K562 (cell line): ENCODE measurements around the gene LACTB. TPM values are rescaled to one million over a fixed set of nuclear protein-coding genes. Genes with fewer than 3 reads are reported as not detected.

ENCODE experiments used
- ARID1B ChIP-seq: fragments of 450-650 bp; IDR thresholded peaks from 2 replicates; pipeline ENCODE4 v1.6.1; 2016; ENCODE audit warnings: antibody characterized with exemption, mild to moderate bottlenecking, inconsistent platforms
- CBX2 ChIP-seq: fragments of 200-600 bp; sonication (generic); IDR thresholded peaks from one replicate; pipeline ENCODE4 v1.6.1; 2012; ENCODE audit warnings: mild to moderate bottlenecking, low read length, inconsistent platforms; ENCODE audit not compliant: insufficient read depth, poor library complexity, severe bottlenecking
- CC2D1A ChIP-seq: fragments of 450-650 bp; IDR thresholded peaks from 2 replicates; pipeline ENCODE4 v1.6.1; 2017; ENCODE audit warnings: mild to moderate bottlenecking
- E2F6 ChIP-seq, 2 experiments: IDR thresholded peaks; 2 replicates each; pipeline ENCODE4 v1.6.1; 2011; ENCODE audit warnings: borderline replicate concordance in 1 of 2, control low read depth in 1 of 2, low read depth in 1 of 2, low read length in 1 of 2, mild to moderate bottlenecking in 1 of 2, mixed read lengths in 1 of 2, moderate library complexity in 1 of 2; ENCODE audit not compliant: insufficient read depth in 1 of 2, insufficient read length in 1 of 2, poor library complexity in 1 of 2, severe bottlenecking in 1 of 2; ENCODE audit errors: extremely low read depth in 1 of 2
- ELF1 ChIP-seq: fragments of 200-800 bp; sonication (Bioruptor generic); IDR thresholded peaks from 2 replicates; pipeline ENCODE4 v1.6.1; 2016; ENCODE audit warnings: missing genetic modification characterization, missing compliant biosample characterization
- FOXP4 ChIP-seq: sonication (generic); formaldehyde crosslinking; IDR thresholded peaks from 2 replicates; pipeline ENCODE4 v1.8.0; 2022; ENCODE audit warnings: mild to moderate bottlenecking, missing genetic modification reagents, borderline replicate concordance
- KDM2B ChIP-seq: fragments of 250-450 bp; sonication (Bioruptor Pico); IDR thresholded peaks from 2 replicates; pipeline ENCODE4 v1.8.0; 2021; ENCODE audit warnings: mild to moderate bottlenecking, moderate library complexity
- MAFF ChIP-seq: IDR thresholded peaks from 2 replicates; pipeline ENCODE4 v1.6.1; 2012; ENCODE audit warnings: low read length, improper control_type of control experiment
- MITF ChIP-seq: IDR thresholded peaks from 2 replicates; pipeline ENCODE4 v1.6.1; 2014; ENCODE audit warnings: antibody characterized with exemption
- NR2C1 ChIP-seq, 2 experiments: fragments of 450-650 bp; IDR thresholded peaks; 2 replicates each; pipeline ENCODE4 v1.6.1; 2017; ENCODE audit warnings: mild to moderate bottlenecking in 2 of 2, antibody characterized with exemption in 1 of 2, inconsistent platforms in 1 of 2, missing compliant biosample characterization in 1 of 2, missing genetic modification characterization in 1 of 2
- PCBP2 ChIP-seq: fragments of 200-400 bp; formaldehyde crosslinking; IDR thresholded peaks from 2 replicates; pipeline ENCODE4 v1.6.1; 2018; ENCODE audit warnings: low read length, low read depth, mild to moderate bottlenecking, moderate library complexity; ENCODE audit not compliant: poor library complexity, severe bottlenecking
- SRSF7 ChIP-seq: fragments of 200-400 bp; formaldehyde crosslinking; optimal IDR thresholded peaks from 2 replicates; pipeline ENCODE3; 2017; ENCODE audit warnings: mild to moderate bottlenecking, low read depth, low read length
- ZBTB26 ChIP-seq: fragments of 450-650 bp; formaldehyde crosslinking; IDR thresholded peaks from 2 replicates; pipeline ENCODE4 v1.4.0; 2022; ENCODE audit warnings: missing genetic modification characterization
- ZNF316 ChIP-seq: fragments of 450-650 bp; IDR thresholded peaks from 2 replicates; pipeline ENCODE4 v1.6.1; 2016
- ZNF785 ChIP-seq: fragments of 250-450 bp; sonication (Bioruptor Pico); IDR thresholded peaks from 2 replicates; pipeline ENCODE4 v1.4.0; 2020; ENCODE audit warnings: mild to moderate bottlenecking
- polyA plus RNA-seq, 8 experiments: library from polyadenylated mRNA; depleted of rRNA in 4 of 8; stranded (reverse) in 5 of 8; unstranded in 3 of 8; fragments of >200 nt; fragmentation: Nextera tagmentation in 2 of 8; fragmentation: Illumina TruSeq in 1 of 8; extraction: Ambion mirVana in 2 of 8; extraction: Trizol in 1 of 8; gene quantifications; 2 replicates each; pipeline versions ENCODE4 v1.2.1 to v1.2.3, GENCODE V29; 2011 to 2014; ENCODE audit warnings: inconsistent platforms in 1 of 8, missing spikeins in 1 of 8
- total RNA-seq, 7 experiments: library from RNA; depleted of rRNA in 6 of 7; stranded (reverse); fragments of >200 nt in 6 of 7; fragmentation: Illumina TruSeq in 2 of 7; extraction: Trizol in 2 of 7; gene quantifications; 2 replicates each; pipeline versions ENCODE4 v1.2.1 to v1.2.3, GENCODE V29; 2011 to 2021; ENCODE audit warnings: low replicate concordance in 1 of 7
- TF ChIP-seq, protein P1 (sequence below): sonication (generic); formaldehyde crosslinking; IDR thresholded peaks from 2 replicates; pipeline ENCODE4 v1.8.0; 2022; ENCODE audit warnings: missing genetic modification reagents, mild to moderate bottlenecking, borderline replicate concordance
- TF ChIP-seq, protein P2 (sequence below): fragments of 250-450 bp; sonication (Bioruptor Pico); IDR thresholded peaks from 2 replicates; pipeline ENCODE4 v1.5.1; 2021; ENCODE audit warnings: mild to moderate bottlenecking

The LACTB gene
- total and polyA plus RNA-seq, 9 of the 15 experiments (the other 6 are each of a cell fraction or from before 2014, with no cell fraction given), result 3.1 to 15.5 (median 9.8) TPM

- TF ChIP-seq, protein P1, sequence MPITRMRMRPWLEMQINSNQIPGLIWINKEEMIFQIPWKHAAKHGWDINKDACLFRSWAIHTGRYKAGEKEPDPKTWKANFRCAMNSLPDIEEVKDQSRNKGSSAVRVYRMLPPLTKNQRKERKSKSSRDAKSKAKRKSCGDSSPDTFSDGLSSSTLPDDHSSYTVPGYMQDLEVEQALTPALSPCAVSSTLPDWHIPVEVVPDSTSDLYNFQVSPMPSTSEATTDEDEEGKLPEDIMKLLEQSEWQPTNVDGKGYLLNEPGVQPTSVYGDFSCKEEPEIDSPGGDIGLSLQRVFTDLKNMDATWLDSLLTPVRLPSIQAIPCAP (CRISPR knock-in tag), result no peak
- no peak for TF ChIP-seq MITF
- no peak for TF ChIP-seq MAFF
- no peak for TF ChIP-seq ZBTB26 (CRISPR knock-in tag)
- no peak for TF ChIP-seq KDM2B
- no peak for TF ChIP-seq ZNF316
- no peak for TF ChIP-seq ZNF785 (CRISPR knock-in tag)
- TF ChIP-seq CBX2, result no peak
- no peak for TF ChIP-seq NR2C1 (IDR thresholded peaks at IDR 0.05)
- no peak for TF ChIP-seq NR2C1 (tag; IDR thresholded peaks at IDR 0.05)
- TF ChIP-seq E2F6 (IDR thresholded peaks at IDR 0.05; ENCODE audit: borderline replicate concordance in 1 of 2, extremely low read depth in 1 of 2, insufficient read depth in 1 of 2, insufficient read length in 1 of 2, low read depth in 1 of 2, low read length in 1 of 2, poor library complexity in 1 of 2, severe bottlenecking in 1 of 2), result peak in 1 of 2 experiments; percentile 39
- TF ChIP-seq, protein P2, sequence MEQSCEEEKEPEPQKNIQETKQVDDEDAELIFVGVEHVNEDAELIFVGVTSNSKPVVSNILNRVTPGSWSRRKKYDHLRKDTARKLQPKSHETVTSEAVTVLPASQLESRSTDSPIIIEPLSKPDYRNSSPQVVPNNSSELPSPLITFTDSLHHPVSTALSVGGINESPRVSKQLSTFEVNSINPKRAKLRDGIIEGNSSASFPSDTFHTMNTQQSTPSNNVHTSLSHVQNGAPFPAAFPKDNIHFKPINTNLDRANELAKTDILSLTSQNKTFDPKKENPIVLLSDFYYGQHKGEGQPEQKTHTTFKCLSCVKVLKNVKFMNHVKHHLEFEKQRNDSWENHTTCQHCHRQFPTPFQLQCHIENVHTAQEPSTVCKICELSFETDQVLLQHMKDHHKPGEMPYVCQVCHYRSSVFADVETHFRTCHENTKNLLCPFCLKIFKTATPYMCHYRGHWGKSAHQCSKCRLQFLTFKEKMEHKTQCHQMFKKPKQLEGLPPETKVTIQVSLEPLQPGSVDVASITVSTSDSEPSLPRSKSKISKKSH, result no peak
- no peak for TF ChIP-seq FOXP4 (CRISPR knock-in tag)
- peak; percentile 60 for TF ChIP-seq ELF1 (tag)
- no peak for TF ChIP-seq PCBP2
- peak; percentile 38; the same call in 1 of the 2 replicates for TF ChIP-seq ARID1B
- 0 out of 2 replicates have a peak, but pooled peaks have one; percentile 21 for TF ChIP-seq CC2D1A
- no peak for TF ChIP-seq SRSF7
Measured at GRCh38 chr15:63121382-63122001, at the start of gene LACTB (continued).
